Measurements from ENCODE around the gene EML5. TPM values are rescaled to one million over a fixed set of nuclear protein-coding genes. Genes with fewer than 3 reads are reported as not detected.

The EML5 gene
- total RNA-seq, 3 donors from 2014 or later (not counting 1 experiment from before 2014, with no cell fraction given): 0.68 to 1.3 (median 1.0) TPM

DNA sequence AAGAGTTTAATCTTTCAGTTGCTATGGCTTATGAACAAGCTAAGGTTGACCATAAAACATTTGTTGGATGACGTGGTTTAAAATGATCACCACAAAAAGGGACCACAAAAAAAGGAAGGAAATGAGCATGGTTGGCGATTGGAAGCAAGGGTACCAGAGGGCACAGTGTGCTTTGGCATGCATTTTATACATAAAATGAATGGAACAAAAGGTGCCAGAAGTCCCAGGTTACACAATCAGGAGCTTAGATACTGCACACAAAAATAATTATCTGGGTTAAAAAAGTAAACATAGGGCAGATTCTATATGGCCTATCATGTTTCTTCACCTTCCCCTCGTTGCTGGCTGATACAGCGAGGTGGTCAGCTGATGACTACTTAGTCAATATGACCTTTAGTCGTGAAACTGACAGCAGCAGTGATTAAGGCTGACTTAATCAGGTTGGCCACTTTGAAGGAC lies 179.2 kb downstream of the EML5 start:
- DNase-seq (no peak), ATAC-seq (no peak)
- Histone ChIP-seq H3K4me1 (ENCODE audit: control insufficient read depth, insufficient read depth, low read length) (peaks cover 4% of the 10 kb centered on the region), H3K9me3 (ENCODE audit: control insufficient read depth, insufficient read depth, low read length) (no peaks in the 10 kb centered on the region), H3K27ac (ENCODE audit: low read length) (no peak overlapping the region), H3K27me3 (ENCODE audit: control insufficient read depth, insufficient read depth, low read length) (no peaks in the 10 kb centered on the region), H3K36me3 (ENCODE audit: control insufficient read depth, insufficient read depth, low read length) (peaks cover 42% of the 10 kb centered on the region), H3K4me3 (ENCODE audit: low read length) (no peak overlapping the region)
- 21% methylated on average over 5 of the region's 5 CpGs for WGBS (ENCODE audit: insufficient coverage)
- Mint-ChIP-seq H3K36me3 (peaks cover 44% of the 10 kb centered on the region), H3K4me3 (no peak overlapping the region), H3K9me3 (no peaks in the 10 kb centered on the region), H3K27ac (no peak overlapping the region), H3K27me3 (ENCODE audit: low read depth in 2 of 2) (no peaks in the 10 kb centered on the region), H3K4me1 (peaks cover 10 to 11% of the 10 kb centered on the region in 2 donors)
- intact Hi-C loops (cut with micrococcal nuclease): no loop called here
- TF ChIP-seq, protein P1, sequence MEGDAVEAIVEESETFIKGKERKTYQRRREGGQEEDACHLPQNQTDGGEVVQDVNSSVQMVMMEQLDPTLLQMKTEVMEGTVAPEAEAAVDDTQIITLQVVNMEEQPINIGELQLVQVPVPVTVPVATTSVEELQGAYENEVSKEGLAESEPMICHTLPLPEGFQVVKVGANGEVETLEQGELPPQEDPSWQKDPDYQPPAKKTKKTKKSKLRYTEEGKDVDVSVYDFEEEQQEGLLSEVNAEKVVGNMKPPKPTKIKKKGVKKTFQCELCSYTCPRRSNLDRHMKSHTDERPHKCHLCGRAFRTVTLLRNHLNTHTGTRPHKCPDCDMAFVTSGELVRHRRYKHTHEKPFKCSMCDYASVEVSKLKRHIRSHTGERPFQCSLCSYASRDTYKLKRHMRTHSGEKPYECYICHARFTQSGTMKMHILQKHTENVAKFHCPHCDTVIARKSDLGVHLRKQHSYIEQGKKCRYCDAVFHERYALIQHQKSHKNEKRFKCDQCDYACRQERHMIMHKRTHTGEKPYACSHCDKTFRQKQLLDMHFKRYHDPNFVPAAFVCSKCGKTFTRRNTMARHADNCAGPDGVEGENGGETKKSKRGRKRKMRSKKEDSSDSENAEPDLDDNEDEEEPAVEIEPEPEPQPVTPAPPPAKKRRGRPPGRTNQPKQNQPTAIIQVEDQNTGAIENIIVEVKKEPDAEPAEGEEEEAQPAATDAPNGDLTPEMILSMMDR (IDR thresholded peaks at IDR 0.05): no peak

DNA sequence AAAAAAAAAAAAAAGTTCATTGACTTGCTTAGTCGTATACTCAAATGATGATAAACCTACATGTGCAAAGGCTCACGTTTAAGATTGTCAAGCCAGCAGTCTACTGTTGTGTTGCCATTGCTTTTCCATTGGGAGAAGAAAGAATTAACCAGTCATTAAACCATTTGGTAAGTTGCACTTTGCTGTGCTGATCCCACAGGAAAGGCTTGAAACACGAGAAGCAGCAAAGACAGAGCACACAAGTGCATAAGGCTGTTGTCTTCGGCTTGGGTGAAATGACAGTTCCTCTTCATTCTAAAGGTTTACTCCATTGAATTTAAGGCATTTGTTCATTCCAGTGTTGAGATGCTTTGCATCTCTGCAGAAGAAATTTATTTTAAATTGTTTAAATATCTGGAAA lies 179.8 kb downstream of the EML5 start:
- H3K4me3 Mint-ChIP-seq: no peak overlapping the region
- Histone ChIP-seq H3K4me3 (ENCODE audit: low read length) (no peak overlapping the region), H3K36me3 (ENCODE audit: control insufficient read depth, insufficient read depth, low read length) (peaks cover 48% of the 10 kb centered on the region), H3K27ac (ENCODE audit: low read length) (no peak overlapping the region), H3K9me3 (ENCODE audit: control insufficient read depth, insufficient read depth, low read length) (no peaks in the 10 kb centered on the region), H3K4me1 (ENCODE audit: control insufficient read depth, insufficient read depth, low read length) (peaks cover 4% of the 10 kb centered on the region), H3K27me3 (ENCODE audit: control insufficient read depth, insufficient read depth, low read length) (no peaks in the 10 kb centered on the region)
- H3K36me3 Mint-ChIP-seq: peaks cover 47% of the 10 kb centered on the region
- no peak overlapping the region for H3K27ac Mint-ChIP-seq
- 88% methylated on average over 4 of the region's 4 CpGs for WGBS (ENCODE audit: insufficient coverage)
- H3K27me3 Mint-ChIP-seq (ENCODE audit: low read depth in 2 of 2): no peaks in the 10 kb centered on the region
- ATAC-seq (no peak), DNase-seq (no peak)
- intact Hi-C loops (cut with micrococcal nuclease): no loop called here
- TF ChIP-seq, protein P1 (IDR thresholded peaks at IDR 0.05): no peak
- H3K9me3 Mint-ChIP-seq: no peaks in the 10 kb centered on the region
- H3K4me1 Mint-ChIP-seq: peaks cover 11 to 16% of the 10 kb centered on the region in 2 donors

DNA sequence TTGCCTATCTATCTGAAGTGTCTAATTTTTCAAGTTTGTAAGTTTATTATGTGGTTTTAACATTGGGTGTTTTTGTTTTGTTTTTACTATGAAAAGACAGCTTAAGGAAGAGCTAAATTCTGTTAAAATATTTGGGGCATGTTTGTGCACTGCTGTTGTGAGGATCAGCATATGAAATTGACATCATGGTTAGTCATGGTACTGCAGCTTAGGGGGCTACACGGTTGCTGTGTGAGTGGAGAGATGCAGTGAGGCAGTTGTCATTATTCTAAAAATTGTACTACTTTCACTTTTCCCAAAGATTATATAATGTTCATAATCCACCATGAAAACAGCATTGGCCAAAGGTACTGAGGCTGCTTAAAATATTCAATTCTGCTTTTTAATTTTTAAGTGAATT lies 180.9 kb downstream of the EML5 start:
- H3K27ac Mint-ChIP-seq: peak overlapping the region in 1 of 2 donors; percentile 18
- ATAC-seq (no peak), DNase-seq (no peak)
- Histone ChIP-seq H3K27me3 (ENCODE audit: control insufficient read depth, insufficient read depth, low read length) (no peaks in the 10 kb centered on the region), H3K36me3 (ENCODE audit: control insufficient read depth, insufficient read depth, low read length) (peaks cover 59% of the 10 kb centered on the region), H3K27ac (ENCODE audit: low read length) (no peak overlapping the region), H3K4me3 (ENCODE audit: low read length) (no peak overlapping the region), H3K9me3 (ENCODE audit: control insufficient read depth, insufficient read depth, low read length) (no peaks in the 10 kb centered on the region), H3K4me1 (ENCODE audit: control insufficient read depth, insufficient read depth, low read length) (peaks cover 4% of the 10 kb centered on the region)
- intact Hi-C loops (cut with micrococcal nuclease): no loop called here
- peaks cover 47% of the 10 kb centered on the region for H3K36me3 Mint-ChIP-seq
- H3K9me3 Mint-ChIP-seq: no peaks in the 10 kb centered on the region
- H3K27me3 Mint-ChIP-seq (ENCODE audit: low read depth in 2 of 2): no peaks in the 10 kb centered on the region
- TF ChIP-seq, protein P1 (IDR thresholded peaks at IDR 0.05): no peak
- 80% methylated on average over 1 of the region's 1 CpG for WGBS (ENCODE audit: insufficient coverage)
- no peak overlapping the region for H3K4me3 Mint-ChIP-seq
- H3K4me1 Mint-ChIP-seq: peaks cover 19 to 24% of the 10 kb centered on the region in 2 donors

DNA sequence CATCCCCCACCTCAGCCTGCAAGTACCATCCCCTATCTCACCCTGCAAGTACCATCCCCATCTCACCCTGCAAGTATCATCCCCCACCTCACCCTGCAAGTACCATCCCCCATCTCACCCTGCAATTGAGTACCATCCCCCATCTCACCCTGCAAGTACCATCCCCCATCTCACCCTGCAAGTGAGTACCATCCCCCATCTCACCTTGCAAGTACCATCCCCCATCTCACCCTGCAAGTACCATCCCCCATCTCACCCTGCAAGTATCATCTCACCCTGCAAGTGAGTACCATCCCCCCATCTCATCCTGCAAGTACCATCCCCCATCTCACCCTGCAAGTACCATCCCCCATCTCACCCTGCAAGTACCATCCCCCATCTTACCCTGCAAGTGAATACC lies 184.9 kb downstream of the EML5 start:
- Mint-ChIP-seq H3K4me1 (peaks cover 20 to 23% of the 10 kb centered on the region in 2 donors), H3K4me3 (no peak overlapping the region), H3K27ac (peak overlapping the region in 1 of 2 donors; percentile 29), H3K9me3 (no peaks in the 10 kb centered on the region), H3K36me3 (peaks cover 48% of the 10 kb centered on the region), H3K27me3 (ENCODE audit: low read depth in 2 of 2) (no peaks in the 10 kb centered on the region)
- Histone ChIP-seq H3K27ac (ENCODE audit: low read length) (no peak overlapping the region), H3K36me3 (ENCODE audit: control insufficient read depth, insufficient read depth, low read length) (peaks cover 73% of the 10 kb centered on the region), H3K4me3 (ENCODE audit: low read length) (no peak overlapping the region), H3K27me3 (ENCODE audit: control insufficient read depth, insufficient read depth, low read length) (no peaks in the 10 kb centered on the region), H3K9me3 (ENCODE audit: control insufficient read depth, insufficient read depth, low read length) (no peaks in the 10 kb centered on the region), H3K4me1 (ENCODE audit: control insufficient read depth, insufficient read depth, low read length) (no peaks in the 10 kb centered on the region)
- TF ChIP-seq, protein P1 (IDR thresholded peaks at IDR 0.05): no peak
- no peak for DNase-seq
- intact Hi-C loops (cut with micrococcal nuclease): no loop called here
- no peak for ATAC-seq
